Astrocyte (in vitro differentiated cells and primary cell): ENCODE data around the gene ANTXR1.

ENCODE experiments used
- CTCF ChIP-seq: IDR thresholded peaks from 2 replicates; pipeline ENCODE4 v1.5.1; 2011; ENCODE audit warnings: low read depth, mild to moderate bottlenecking, inconsistent platforms, low read length, moderate library complexity; ENCODE audit not compliant: insufficient read depth
- EZH2 ChIP-seq: IDR thresholded peaks from 2 replicates; pipeline ENCODE4 v1.6.1; 2012; ENCODE audit warnings: mild to moderate bottlenecking, low read length, inconsistent platforms; ENCODE audit not compliant: insufficient read depth

GRCh38 chr2:69097148-69097610 lies 84.2 kb downstream of the ANTXR1 start:
- TF ChIP-seq CTCF (no peak), EZH2 (no peak)
